K562 (cell line): ENCODE measurements around the gene RBM15. TPM values are rescaled to one million over a fixed set of nuclear protein-coding genes. Genes with fewer than 3 reads are reported as not detected.

Experiments
- BHLHE40 ChIP-seq: IDR thresholded peaks from 2 replicates; pipeline ENCODE4 v1.6.1; 2011; ENCODE audit warnings: low read length, improper control_type of control experiment
- CBX8 ChIP-seq: fragments of 200-600 bp; sonication (generic); IDR thresholded peaks from 2 replicates; pipeline ENCODE4 v1.6.1; 2012; ENCODE audit warnings: borderline replicate concordance, mixed run types, low read depth, mild to moderate bottlenecking, moderate library complexity, mixed read lengths, low read length, control low read depth, inconsistent platforms; ENCODE audit not compliant: poor library complexity, severe bottlenecking; ENCODE audit errors: extremely low read depth
- COPS2 ChIP-seq: fragments of 450-650 bp; conservative IDR thresholded peaks from 2 replicates; pipeline ENCODE4 v1.6.1; 2016; ENCODE audit warnings: mild to moderate bottlenecking, moderate library complexity
- CREBBP ChIP-seq: IDR thresholded peaks from one replicate; pipeline ENCODE4 v1.6.1; 2012; ENCODE audit warnings: low read depth, mild to moderate bottlenecking, control low read depth, inconsistent platforms, low read length
- ESRRB ChIP-seq: fragments of 250-450 bp; sonication (Bioruptor Pico); IDR thresholded peaks from 2 replicates; pipeline ENCODE4 v1.5.0; 2020; ENCODE audit warnings: mild to moderate bottlenecking, moderate library complexity, borderline replicate concordance
- HDAC3 ChIP-seq: fragments of 450-650 bp; IDR thresholded peaks from 2 replicates; pipeline ENCODE4 v1.6.1; 2018; ENCODE audit warnings: borderline replicate concordance, mild to moderate bottlenecking, moderate library complexity; ENCODE audit not compliant: partially characterized antibody
- HNRNPLL ChIP-seq: fragments of 200-400 bp; formaldehyde crosslinking; IDR thresholded peaks from 2 replicates; pipeline ENCODE4 v1.6.1; 2017; ENCODE audit warnings: low read length, low read depth, mild to moderate bottlenecking; ENCODE audit not compliant: poor library complexity, severe bottlenecking
- HSF4 ChIP-seq: fragments of 250-450 bp; sonication (Bioruptor Pico); IDR thresholded peaks from 2 replicates; pipeline ENCODE4 v2.1.2; 2022; ENCODE audit warnings: mild to moderate bottlenecking, moderate library complexity, borderline replicate concordance
- KLF13 ChIP-seq: fragments of 450-650 bp; IDR thresholded peaks from 2 replicates; pipeline ENCODE4 v1.6.1; 2016; ENCODE audit warnings: missing genetic modification characterization, low read depth, mild to moderate bottlenecking, missing compliant biosample characterization, moderate library complexity, borderline replicate concordance
- ZBED1 ChIP-seq: IDR thresholded peaks from 2 replicates; pipeline ENCODE4 v1.6.1; 2014
- ZNF12 ChIP-seq: sonication (generic); formaldehyde crosslinking; IDR thresholded peaks from 2 replicates; pipeline ENCODE4 v1.4.0; 2020; ENCODE audit warnings: mild to moderate bottlenecking, missing genetic modification reagents
- ZNF23 ChIP-seq: fragments of 250-450 bp; sonication (Bioruptor Pico); IDR thresholded peaks from 2 replicates; pipeline ENCODE4 v1.4.0; 2020; ENCODE audit warnings: mild to moderate bottlenecking
- polyA plus RNA-seq, 8 experiments: library from polyadenylated mRNA; depleted of rRNA in 4 of 8; stranded (reverse) in 5 of 8; unstranded in 3 of 8; fragments of >200 nt; fragmentation: Nextera tagmentation in 2 of 8; fragmentation: Illumina TruSeq in 1 of 8; extraction: Ambion mirVana in 2 of 8; extraction: Trizol in 1 of 8; gene quantifications; 2 replicates each; pipeline versions ENCODE4 v1.2.1 to v1.2.3, GENCODE V29; 2011 to 2014; ENCODE audit warnings: inconsistent platforms in 1 of 8, missing spikeins in 1 of 8
- total RNA-seq, 7 experiments: library from RNA; depleted of rRNA in 6 of 7; stranded (reverse); fragments of >200 nt in 6 of 7; fragmentation: Illumina TruSeq in 2 of 7; extraction: Trizol in 2 of 7; gene quantifications; 2 replicates each; pipeline versions ENCODE4 v1.2.1 to v1.2.3, GENCODE V29; 2011 to 2021; ENCODE audit warnings: low replicate concordance in 1 of 7
- TF ChIP-seq, protein P1 (sequence below): sonication (generic); formaldehyde crosslinking; IDR thresholded peaks from 2 replicates; pipeline ENCODE4 v1.8.0; 2022; ENCODE audit warnings: mild to moderate bottlenecking, missing genetic modification reagents
- TF ChIP-seq, protein P2 (sequence below): IDR thresholded peaks from 2 replicates; pipeline ENCODE4 v1.6.1; 2014; ENCODE audit warnings: antibody characterized with exemption
- TF ChIP-seq, protein P3 (sequence below): fragments of 250-450 bp; sonication (Bioruptor Pico); IDR thresholded peaks from 2 replicates; pipeline ENCODE4 v1.4.0; 2020; ENCODE audit warnings: borderline replicate concordance
- TF ChIP-seq, protein P4 (sequence below): sonication (generic); formaldehyde crosslinking; IDR thresholded peaks from 2 replicates; pipeline ENCODE4 v1.4.0; 2020; ENCODE audit warnings: mild to moderate bottlenecking, missing genetic modification reagents
- TF ChIP-seq, protein P5 (sequence below): fragments of 450-650 bp; formaldehyde crosslinking; IDR thresholded peaks from 2 replicates; pipeline ENCODE4 v1.4.0; 2022; ENCODE audit warnings: missing genetic modification characterization

Gene RBM15
- total and polyA plus RNA-seq, 9 of the 15 experiments (the other 6 are each of a cell fraction or from before 2014, with no cell fraction given), result 2.4 to 63.4 (median 28.2) TPM

DNA sequence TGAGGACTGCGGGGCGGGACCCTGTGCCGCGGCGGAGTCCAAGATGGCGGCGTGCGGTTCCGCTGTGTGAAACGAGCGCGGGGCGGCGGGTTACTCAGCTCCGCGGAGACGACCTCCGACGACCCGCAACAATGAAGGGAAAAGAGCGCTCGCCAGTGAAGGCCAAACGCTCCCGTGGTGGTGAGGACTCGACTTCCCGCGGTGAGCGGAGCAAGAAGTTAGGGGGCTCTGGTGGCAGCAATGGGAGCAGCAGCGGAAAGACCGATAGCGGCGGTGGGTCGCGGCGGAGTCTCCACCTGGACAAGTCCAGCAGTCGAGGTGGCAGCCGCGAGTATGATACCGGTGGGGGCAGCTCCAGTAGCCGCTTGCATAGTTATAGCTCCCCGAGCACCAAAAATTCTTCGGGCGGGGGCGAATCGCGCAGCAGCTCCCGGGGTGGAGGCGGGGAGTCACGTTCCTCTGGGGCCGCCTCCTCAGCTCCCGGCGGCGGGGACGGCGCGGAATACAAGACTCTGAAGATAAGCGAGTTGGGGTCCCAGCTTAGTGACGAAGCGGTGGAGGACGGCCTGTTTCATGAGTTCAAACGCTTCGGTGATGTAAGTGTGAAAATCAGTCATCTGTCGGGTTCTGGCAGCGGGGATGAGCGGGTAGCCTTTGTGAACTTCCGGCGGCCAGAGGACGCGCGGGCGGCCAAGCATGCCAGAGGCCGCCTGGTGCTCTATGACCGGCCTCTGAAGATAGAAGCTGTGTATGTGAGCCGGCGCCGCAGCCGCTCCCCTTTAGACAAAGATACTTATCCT, 430 bp downstream of the RBM15 start (continued):
- no peak for TF ChIP-seq ESRRB (CRISPR knock-in tag)
- no peak for TF ChIP-seq HDAC3
- TF ChIP-seq BHLHE40, result peak; percentile 85
- no peak for TF ChIP-seq HSF4 (CRISPR knock-in tag)
- TF ChIP-seq, protein P1, sequence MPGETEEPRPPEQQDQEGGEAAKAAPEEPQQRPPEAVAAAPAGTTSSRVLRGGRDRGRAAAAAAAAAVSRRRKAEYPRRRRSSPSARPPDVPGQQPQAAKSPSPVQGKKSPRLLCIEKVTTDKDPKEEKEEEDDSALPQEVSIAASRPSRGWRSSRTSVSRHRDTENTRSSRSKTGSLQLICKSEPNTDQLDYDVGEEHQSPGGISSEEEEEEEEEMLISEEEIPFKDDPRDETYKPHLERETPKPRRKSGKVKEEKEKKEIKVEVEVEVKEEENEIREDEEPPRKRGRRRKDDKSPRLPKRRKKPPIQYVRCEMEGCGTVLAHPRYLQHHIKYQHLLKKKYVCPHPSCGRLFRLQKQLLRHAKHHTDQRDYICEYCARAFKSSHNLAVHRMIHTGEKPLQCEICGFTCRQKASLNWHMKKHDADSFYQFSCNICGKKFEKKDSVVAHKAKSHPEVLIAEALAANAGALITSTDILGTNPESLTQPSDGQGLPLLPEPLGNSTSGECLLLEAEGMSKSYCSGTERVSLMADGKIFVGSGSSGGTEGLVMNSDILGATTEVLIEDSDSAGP, result no peak
- TF ChIP-seq, protein P2, sequence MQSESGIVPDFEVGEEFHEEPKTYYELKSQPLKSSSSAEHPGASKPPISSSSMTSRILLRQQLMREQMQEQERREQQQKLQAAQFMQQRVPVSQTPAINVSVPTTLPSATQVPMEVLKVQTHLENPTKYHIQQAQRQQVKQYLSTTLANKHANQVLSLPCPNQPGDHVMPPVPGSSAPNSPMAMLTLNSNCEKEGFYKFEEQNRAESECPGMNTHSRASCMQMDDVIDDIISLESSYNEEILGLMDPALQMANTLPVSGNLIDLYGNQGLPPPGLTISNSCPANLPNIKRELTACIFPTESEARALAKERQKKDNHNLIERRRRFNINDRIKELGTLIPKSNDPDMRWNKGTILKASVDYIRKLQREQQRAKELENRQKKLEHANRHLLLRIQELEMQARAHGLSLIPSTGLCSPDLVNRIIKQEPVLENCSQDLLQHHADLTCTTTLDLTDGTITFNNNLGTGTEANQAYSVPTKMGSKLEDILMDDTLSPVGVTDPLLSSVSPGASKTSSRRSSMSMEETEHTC, result 0 out of 2 replicates have a peak, but pooled peaks have one; percentile 26
- TF ChIP-seq CBX8, result no peak
- TF ChIP-seq, protein P3, sequence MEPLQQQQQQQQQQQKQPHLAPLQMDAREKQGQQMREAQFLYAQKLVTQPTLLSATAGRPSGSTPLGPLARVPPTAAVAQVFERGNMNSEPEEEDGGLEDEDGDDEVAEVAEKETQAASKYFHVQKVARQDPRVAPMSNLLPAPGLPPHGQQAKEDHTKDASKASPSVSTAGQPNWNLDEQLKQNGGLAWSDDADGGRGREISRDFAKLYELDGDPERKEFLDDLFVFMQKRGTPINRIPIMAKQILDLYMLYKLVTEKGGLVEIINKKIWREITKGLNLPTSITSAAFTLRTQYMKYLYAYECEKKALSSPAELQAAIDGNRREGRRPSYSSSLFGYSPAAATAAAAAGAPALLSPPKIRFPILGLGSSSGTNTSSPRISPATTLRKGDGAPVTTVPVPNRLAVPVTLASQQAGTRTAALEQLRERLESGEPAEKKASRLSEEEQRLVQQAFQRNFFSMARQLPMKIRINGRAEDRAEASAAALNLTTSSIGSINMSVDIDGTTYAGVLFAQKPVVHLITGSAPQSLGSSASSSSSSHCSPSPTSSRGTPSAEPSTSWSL (CRISPR knock-in tag), result no peak
- TF ChIP-seq ZNF12 (CRISPR knock-in tag), result no peak
- TF ChIP-seq ZNF23 (CRISPR knock-in tag), result no peak
- no peak for TF ChIP-seq ZBED1
- TF ChIP-seq HNRNPLL, result peak; percentile 31
- no peak for TF ChIP-seq CREBBP
- TF ChIP-seq, protein P4, sequence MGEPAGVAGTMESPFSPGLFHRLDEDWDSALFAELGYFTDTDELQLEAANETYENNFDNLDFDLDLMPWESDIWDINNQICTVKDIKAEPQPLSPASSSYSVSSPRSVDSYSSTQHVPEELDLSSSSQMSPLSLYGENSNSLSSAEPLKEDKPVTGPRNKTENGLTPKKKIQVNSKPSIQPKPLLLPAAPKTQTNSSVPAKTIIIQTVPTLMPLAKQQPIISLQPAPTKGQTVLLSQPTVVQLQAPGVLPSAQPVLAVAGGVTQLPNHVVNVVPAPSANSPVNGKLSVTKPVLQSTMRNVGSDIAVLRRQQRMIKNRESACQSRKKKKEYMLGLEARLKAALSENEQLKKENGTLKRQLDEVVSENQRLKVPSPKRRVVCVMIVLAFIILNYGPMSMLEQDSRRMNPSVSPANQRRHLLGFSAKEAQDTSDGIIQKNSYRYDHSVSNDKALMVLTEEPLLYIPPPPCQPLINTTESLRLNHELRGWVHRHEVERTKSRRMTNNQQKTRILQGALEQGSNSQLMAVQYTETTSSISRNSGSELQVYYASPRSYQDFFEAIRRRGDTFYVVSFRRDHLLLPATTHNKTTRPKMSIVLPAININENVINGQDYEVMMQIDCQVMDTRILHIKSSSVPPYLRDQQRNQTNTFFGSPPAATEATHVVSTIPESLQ (CRISPR knock-in tag), result no peak
- TF ChIP-seq, protein P5, sequence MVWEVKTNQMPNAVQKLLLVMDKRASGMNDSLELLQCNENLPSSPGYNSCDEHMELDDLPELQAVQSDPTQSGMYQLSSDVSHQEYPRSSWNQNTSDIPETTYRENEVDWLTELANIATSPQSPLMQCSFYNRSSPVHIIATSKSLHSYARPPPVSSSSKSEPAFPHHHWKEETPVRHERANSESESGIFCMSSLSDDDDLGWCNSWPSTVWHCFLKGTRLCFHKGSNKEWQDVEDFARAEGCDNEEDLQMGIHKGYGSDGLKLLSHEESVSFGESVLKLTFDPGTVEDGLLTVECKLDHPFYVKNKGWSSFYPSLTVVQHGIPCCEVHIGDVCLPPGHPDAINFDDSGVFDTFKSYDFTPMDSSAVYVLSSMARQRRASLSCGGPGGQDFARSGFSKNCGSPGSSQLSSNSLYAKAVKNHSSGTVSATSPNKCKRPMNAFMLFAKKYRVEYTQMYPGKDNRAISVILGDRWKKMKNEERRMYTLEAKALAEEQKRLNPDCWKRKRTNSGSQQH (CRISPR knock-in tag), result no peak
- TF ChIP-seq COPS2, result no peak
- TF ChIP-seq KLF13 (tag), result 0 out of 2 replicates have a peak, but pooled peaks have one; percentile 23
